HG02678 (cell line): ENCODE data around the gene UTP11.

Source experiments
- ATAC-seq: cut with Tn5 transposase; IDR thresholded peaks from one replicate; pipeline ENCODE4 v1.9.1; 2021; ENCODE audit warnings: mild to moderate bottlenecking, moderate library complexity; ENCODE audit not compliant: unreplicated experiment

The UTP11 gene

GRCh38 chr1:38003261-38004250 is 9.0 kb upstream of the UTP11 start:
- no peak for ATAC-seq

DNA sequence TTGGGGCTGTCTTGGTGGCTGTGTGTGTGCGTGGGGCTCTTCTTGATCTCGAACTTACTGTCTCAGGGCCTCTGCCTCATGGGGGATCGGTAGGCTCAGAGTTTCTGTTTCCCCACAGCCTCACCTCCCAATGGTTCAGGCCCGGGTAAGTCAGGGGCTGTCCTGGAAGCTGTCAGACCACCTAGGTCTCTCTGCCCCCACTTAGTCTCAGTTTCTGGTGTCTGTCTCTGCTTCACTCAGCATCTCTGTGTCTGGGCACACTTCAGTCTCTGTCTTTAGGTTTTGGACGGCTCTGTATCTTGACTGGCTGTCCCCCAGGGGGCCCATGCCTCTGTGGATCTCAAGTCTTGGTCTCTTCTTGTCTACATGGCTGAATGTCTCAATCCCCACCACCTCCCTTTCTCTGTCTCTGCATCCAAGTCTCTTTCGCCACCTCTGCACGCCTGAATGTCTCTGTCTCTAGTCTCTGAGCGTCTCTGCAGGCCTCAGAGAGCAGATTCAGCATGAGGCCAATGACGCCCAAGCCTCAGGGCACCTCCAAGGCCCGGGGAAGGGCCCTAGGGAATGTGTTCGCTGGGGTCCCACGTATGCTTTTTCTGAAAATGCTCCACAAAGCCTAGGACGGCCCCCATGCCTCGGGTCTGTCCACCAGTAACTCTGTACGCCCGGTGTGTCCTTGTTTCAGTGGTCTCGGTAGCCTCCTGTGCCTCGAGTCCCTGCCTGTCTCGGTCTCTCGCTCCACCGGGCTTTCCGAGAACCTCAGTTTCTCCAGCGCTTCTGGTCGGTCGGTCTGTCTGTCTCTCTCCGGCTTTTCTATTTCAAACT is 8.0 kb upstream of the UTP11 start:
- ATAC-seq, result no peak

GRCh38 chr1:38005195-38006007 is 7.1 kb upstream of the UTP11 start, which contains the start of gene FHL3:
FHL3 (minus strand) TSS chr1:38005514; CDS start chr1:37999412, 6,102 bp downstream.
- ATAC-seq, result peak; percentile 38

DNA sequence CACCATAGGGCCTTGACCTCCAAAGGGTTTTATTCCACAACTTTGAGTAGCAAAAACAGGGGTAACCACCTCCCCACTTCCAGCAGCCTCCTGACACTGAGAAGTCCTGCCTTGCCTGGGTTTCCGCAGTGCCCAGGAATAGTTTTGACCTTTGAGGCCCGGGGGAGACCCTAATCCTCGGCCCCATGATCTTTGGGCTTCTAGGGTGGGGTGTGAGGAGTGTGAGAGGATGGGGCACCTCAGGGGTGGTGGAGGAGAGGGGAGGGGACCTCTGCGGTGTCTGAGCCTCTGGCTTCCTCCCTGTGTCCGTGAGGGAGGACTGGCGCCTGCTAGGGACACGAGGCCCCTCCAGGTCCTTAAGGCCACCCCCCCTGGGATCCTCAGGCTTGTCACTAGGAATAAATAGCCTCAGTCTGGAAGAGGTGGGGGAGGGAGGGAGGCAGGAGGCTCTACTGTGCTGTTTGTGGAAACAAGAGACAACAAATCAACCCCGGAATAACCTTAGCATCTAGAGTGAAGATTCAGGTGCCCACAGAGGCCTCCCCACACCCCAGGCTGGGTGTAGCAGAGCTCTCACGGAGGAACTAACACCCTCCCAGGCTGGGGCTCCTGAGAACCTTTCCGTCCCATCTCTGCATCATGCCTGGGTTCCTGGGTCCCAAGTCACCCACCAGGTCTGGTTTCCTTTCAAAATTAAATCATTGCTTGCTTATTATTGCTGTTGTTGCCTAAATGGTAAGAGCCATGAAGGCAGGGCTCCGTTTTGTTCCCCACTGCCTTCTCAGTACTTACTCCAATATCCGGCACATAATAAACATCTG is 6.3 kb upstream of the UTP11 start:
- no peak for ATAC-seq

DNA sequence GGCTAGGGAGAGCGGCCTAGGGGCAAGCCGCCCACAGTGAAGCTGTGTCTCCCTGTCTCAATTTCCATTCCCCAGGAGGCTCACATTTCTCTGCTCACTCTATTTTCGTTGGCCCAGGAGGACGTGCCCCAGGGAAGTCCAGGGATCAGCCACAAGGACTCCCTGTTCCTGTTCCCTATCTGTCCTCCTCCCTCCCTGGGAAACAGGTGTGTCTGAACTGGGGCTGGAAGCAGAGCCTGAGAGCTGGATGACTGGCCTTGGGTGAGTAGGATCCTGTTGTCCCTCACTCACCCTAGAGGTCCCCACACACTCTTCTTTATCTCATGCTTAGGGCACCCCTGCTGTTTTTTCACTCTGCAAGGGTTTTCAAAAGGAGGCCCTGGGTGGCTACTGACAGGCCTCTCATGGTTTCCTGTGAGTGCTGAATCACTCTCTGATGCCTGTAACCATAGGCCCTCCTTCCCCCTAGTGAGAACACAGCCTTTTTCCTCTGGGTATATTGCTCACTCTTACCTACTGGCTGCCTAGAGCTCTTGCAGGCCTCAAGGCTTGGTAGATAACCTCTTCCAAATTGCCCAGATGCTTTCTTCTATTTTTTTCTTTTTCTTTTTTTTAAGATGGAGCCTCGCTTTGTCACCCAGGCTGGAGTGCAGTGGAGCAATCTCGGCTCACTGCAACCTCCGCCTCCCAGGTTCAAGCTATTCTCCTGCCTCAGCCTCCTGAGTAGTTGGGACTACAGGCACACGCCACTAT is 3.3 kb upstream of the UTP11 start:
- ATAC-seq, result no peak

- ATAC-seq, result no peak
Measured at GRCh38 chr1:38009841-38010180, 2.7 kb upstream of the UTP11 start.

GRCh38 chr1:38013227-38013622 is 691 bp downstream of the UTP11 start:
- ATAC-seq, result no peak

GRCh38 chr1:38014171-38014570 is 1.6 kb downstream of the UTP11 start:
- ATAC-seq, result no peak

DNA sequence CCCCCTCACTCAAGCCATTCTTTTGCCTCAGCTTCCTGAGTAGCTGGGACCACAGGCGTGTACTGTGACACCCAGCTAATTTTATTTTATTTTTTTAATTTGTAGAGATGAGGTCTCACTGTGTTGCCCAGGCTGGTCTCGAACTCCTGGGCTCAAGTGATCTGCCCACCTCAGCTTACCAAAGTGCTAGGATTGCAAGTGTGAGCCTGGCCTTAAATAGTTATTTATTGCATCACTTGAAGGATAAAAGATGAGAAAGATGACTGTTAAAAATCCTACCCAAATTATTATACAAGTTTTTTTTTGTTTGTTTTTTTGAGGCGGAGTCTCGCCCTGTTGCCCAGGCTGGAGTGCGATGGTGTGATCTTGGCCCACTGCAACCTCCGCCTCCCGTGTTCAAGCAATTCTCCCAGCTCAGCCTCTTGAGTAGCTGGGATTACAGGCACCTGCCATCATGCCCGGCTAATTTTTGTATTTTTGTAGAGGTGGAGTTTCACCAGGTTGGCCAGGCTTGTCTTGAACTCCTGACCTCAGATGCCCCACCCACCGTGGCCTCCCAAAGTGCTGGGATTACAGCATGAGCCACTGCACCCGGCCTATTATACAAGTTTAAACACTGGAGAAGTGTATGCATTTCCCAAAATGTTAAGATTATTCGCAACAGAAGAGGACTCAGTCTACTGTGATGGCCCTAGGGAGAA is 2.3 kb downstream of the UTP11 start:
- no peak for ATAC-seq

GRCh38 chr1:38015978-38016725 is 3.6 kb downstream of the UTP11 start:
- ATAC-seq, result no peak

GRCh38 chr1:38018864-38019343 is 6.4 kb downstream of the UTP11 start:
- ATAC-seq, result no peak

GRCh38 chr1:38020396-38020795 is 7.9 kb downstream of the UTP11 start:
- ATAC-seq, result no peak

DNA sequence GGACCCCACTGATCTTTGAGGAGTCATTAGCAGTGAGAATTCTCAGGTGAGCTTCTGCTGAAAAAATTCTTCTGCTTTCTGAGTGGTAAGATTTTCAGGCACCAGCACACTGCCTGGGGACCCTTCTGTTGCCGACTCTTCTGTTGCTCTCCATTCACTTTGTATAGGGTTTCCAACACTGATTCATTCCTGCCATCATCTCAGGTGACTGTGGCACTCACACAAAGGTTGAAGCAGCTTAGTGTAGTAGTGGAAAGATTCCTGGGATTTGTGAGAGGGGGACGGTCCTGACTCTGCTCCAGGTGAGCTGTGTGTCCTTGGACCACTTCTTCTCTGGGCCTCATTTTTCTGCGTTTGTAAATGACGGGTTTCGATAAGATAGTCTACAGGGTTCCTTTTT is 9.4 kb downstream of the UTP11 start:
- ATAC-seq, result no peak

DNA sequence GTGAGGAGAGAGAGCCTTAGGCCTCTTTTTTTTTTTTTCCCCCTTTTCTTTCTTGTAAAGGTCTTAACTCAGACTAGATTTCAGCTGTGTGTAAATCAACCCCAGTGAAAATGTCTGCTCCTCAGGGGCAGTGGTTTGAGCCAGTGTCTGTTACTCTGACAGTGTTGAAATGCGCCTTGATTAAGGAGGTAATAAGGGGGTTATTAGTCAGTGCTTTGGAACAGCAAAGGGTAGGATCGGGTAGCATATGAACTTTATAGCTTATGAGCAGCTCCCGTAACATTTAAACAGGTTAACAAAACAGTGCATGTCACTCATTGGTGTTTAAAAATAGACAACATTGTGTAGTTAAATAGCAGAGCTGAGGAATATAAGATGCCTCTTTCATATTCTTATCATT is 10.3 kb downstream of the UTP11 start:
- ATAC-seq, result no peak

- no peak for ATAC-seq
Measured at GRCh38 chr1:38025233-38025632, 12.7 kb downstream of the UTP11 start.

- no peak for ATAC-seq
Measured at GRCh38 chr1:38025664-38026063, 13.1 kb downstream of the UTP11 start.

DNA sequence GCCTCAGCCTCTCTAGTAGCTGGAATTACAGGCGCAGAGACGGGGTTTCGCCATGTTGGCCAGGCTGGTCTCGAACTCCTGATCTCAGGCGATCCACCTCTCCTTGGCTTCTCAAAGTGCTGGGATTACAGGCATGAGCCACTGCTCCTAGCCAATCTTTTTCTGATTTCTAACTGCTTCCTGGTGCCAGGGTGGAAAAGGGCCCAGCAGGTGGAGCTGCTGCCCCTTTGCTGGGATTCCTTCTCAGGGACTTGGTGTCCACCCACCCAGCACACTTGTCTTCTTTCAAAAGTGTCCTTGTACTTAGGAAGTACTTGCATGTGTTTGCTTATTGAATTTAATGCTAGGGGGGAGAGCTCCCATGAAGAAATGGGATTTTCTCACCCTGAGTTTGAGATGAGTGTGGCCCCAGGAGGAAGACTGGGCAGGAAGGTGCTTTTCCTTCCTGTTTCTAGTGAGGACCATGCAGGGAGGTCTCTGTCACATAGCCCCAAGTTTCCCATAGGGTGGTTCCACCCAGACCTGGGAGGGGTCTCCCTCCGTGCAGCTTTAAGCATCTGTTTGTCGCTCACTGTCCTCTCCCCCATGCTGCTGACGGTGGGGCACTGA is 14.2 kb downstream of the UTP11 start:
- no peak for ATAC-seq
